Body of pancreas (tissue), 4 donors: ENCODE data around the gene KRT15. TPM values are rescaled to one million over a fixed set of nuclear protein-coding genes. Genes with fewer than 3 reads are reported as not detected.

Experiments
- ATAC-seq: fragments of 150-250 bp; one replicate; pipeline ENCODE4 v1.9.1; 2016
- DNase-seq, 4 donors: peaks; one replicate each; pipeline ENCODE4 v3.0.0-alpha.2; 2019
- H3K27ac ChIP-seq, 4 donors: fragments of 200-600 bp; sonication (generic); 1 replicate in 3 of 4; 2 replicates in 1 of 4; pipeline versions ENCODE4 v1.5.1 to v1.6.1; 2016 to 2019; ENCODE audit warnings: mild to moderate bottlenecking in 1 of 4, mixed read lengths in 1 of 4, moderate library complexity in 1 of 4
- H3K27me3 ChIP-seq, 2 donors: fragments of 200-600 bp; sonication (generic); one replicate each; pipeline ENCODE4 v1.6.0; 2016; ENCODE audit warnings: mild to moderate bottlenecking in 1 of 2
- H3K36me3 ChIP-seq, 2 donors: fragments of 200-600 bp; sonication (generic); replicated peaks in 1 of 2; 2 replicates each; pipeline ENCODE4 v1.5.1; 2016; ENCODE audit warnings: low read depth in 2 of 2; ENCODE audit not compliant: insufficient read depth in 1 of 2
- H3K4me1 ChIP-seq: fragments of 200-600 bp; sonication (generic); one replicate; pipeline ENCODE4 v1.6.0; 2016
- H3K4me3 ChIP-seq, 2 donors: fragments of 200-600 bp; sonication (generic); 1 replicate in 1 of 2; 2 replicates in 1 of 2; pipeline ENCODE4 v1.5.1; 2016 to 2019
- H3K9me3 ChIP-seq, 3 donors: fragments of 200-600 bp; sonication (generic); 1 replicate in 2 of 3; 2 replicates in 1 of 3; pipeline ENCODE4 v1.5.1; 2016
- CTCF ChIP-seq, 7 experiments: fragments of 450-650 bp in 4 of 7; fragments of 200-600 bp in 3 of 7; sonication (generic) in 3 of 7; IDR thresholded peaks; one replicate each; pipeline ENCODE4 v1.5.1; 2016 to 2019; ENCODE audit warnings: antibody characterized with exemption in 7 of 7
- POLR2A ChIP-seq, 3 donors: fragments of 450-650 bp; IDR thresholded peaks; one replicate each; pipeline ENCODE4 v1.6.1; 2016; ENCODE audit warnings: antibody characterized with exemption in 3 of 3, mild to moderate bottlenecking in 2 of 3
- WGBS, 2 donors: methylation state at CpG; one replicate each; pipeline ENCODE4 v1.1.5; 2017; 5-methylcytosine and 5-hydroxymethylcytosine counted together
- intact Hi-C: fragments of 100-400 bp; cut with DNase I; formaldehyde crosslinking; loops from one replicate; pipeline ENCODE4 v1.15.1; 2023
- total RNA-seq, 2 donors: library from RNA; depleted of rRNA; stranded (reverse); fragments of >200 nt; gene quantifications; one replicate each; pipeline ENCODE4 v1.1.0, GENCODE V29; 2016

KRT15 gene
- total RNA-seq, 2 donors from 2014 or later = 0.52 TPM; not detected in 1

GRCh38 chr17:41476866-41477815 lies 41.5 kb downstream of the KRT15 start:
- no peak overlapping the region for H3K4me3 ChIP-seq
- 82 to 84% methylated on average over 14 to 22 of the region's 22 CpGs for WGBS, 2 donors
- TF ChIP-seq POLR2A (IDR thresholded peaks at IDR 0.05) (no peak), CTCF (IDR thresholded peaks at IDR 0.05) (no peak)
- DNase-seq = no peak
- H3K27me3 ChIP-seq = no peaks in the 10 kb centered on the region
- H3K36me3 ChIP-seq = no peaks in the 10 kb centered on the region
- no peaks in the 10 kb centered on the region for H3K9me3 ChIP-seq
- no peak overlapping the region for H3K27ac ChIP-seq
- intact Hi-C loops = no loop called here
- ATAC-seq = no peak
- H3K4me1 ChIP-seq = no peaks in the 10 kb centered on the region

- Histone ChIP-seq H3K27me3 (no peaks in the 10 kb centered on the region), H3K9me3 (no peaks in the 10 kb centered on the region), H3K4me1 (no peaks in the 10 kb centered on the region), H3K36me3 (no peaks in the 10 kb centered on the region), H3K27ac (no peak overlapping the region), H3K4me3 (no peak overlapping the region)
- ATAC-seq = no peak
- intact Hi-C loops = no loop called here
- no peak for DNase-seq
- 89 to 98% methylated on average over 4 of the region's 4 CpGs for WGBS, 2 donors
- TF ChIP-seq POLR2A (IDR thresholded peaks at IDR 0.05) (no peak), CTCF (IDR thresholded peaks at IDR 0.05) (no peak)
Measured at GRCh38 chr17:41475421-41475820, 43.3 kb downstream of the KRT15 start.

GRCh38 chr17:41474863-41475262 lies 43.8 kb downstream of the KRT15 start:
- Histone ChIP-seq H3K4me3 (no peak overlapping the region), H3K27me3 (no peaks in the 10 kb centered on the region), H3K9me3 (no peaks in the 10 kb centered on the region), H3K4me1 (no peaks in the 10 kb centered on the region), H3K36me3 (no peaks in the 10 kb centered on the region), H3K27ac (no peak overlapping the region)
- intact Hi-C loops = no loop called here
- 57 to 62% methylated on average over 8 of the region's 8 CpGs for WGBS, 2 donors
- no peak for TF ChIP-seq POLR2A (IDR thresholded peaks at IDR 0.05)
- no peak for TF ChIP-seq CTCF (IDR thresholded peaks at IDR 0.05)
- ATAC-seq = no peak
- no peak for DNase-seq

- H3K36me3 ChIP-seq = no peaks in the 10 kb centered on the region
- DNase-seq (no peak), ATAC-seq (no peak)
- no peak overlapping the region for H3K27ac ChIP-seq
- no peaks in the 10 kb centered on the region for H3K9me3 ChIP-seq
- no peak overlapping the region for H3K4me3 ChIP-seq
- H3K27me3 ChIP-seq = no peaks in the 10 kb centered on the region
- no peaks in the 10 kb centered on the region for H3K4me1 ChIP-seq
- TF ChIP-seq POLR2A (IDR thresholded peaks at IDR 0.05) (no peak), CTCF (IDR thresholded peaks at IDR 0.05) (no peak)
- intact Hi-C loops = no loop called here
Measured at GRCh38 chr17:41468346-41468745, 50.3 kb downstream of the KRT15 start.

- WGBS, 2 donors = 61 to 73% methylated on average over 4 of the region's 4 CpGs
- no peaks in the 10 kb centered on the region for H3K9me3 ChIP-seq
- no peak for ATAC-seq
- TF ChIP-seq POLR2A (IDR thresholded peaks at IDR 0.05) (no peak), CTCF (IDR thresholded peaks at IDR 0.05) (no peak)
- no peaks in the 10 kb centered on the region for H3K4me1 ChIP-seq
- H3K27ac ChIP-seq = no peak overlapping the region
- no peaks in the 10 kb centered on the region for H3K36me3 ChIP-seq
- intact Hi-C loops = no loop called here
- DNase-seq = no peak
- H3K27me3 ChIP-seq = no peaks in the 10 kb centered on the region
- H3K4me3 ChIP-seq = no peak overlapping the region
Measured at GRCh38 chr17:41467561-41467960, 51.1 kb downstream of the KRT15 start.
